HG03378 (cell line): Measurements from ENCODE around the gene PDE10A.
A peak's percentile ranks its signal among the peaks of the same experiment; 100 is the strongest.
"Not testable (repeated sequence)": the region's sequence is repeated elsewhere in the genome, so short reads cannot be mapped to it uniquely, and the experiment has no call there.

ENCODE experiments used
- ATAC-seq: cut with Tn5 transposase; IDR thresholded peaks from one replicate; pipeline ENCODE4 v1.9.1; 2021; ENCODE audit warnings: mild to moderate bottlenecking, moderate library complexity; ENCODE audit not compliant: unreplicated experiment

PDE10A gene

GRCh38 chr6:165594584-165595333, 68.3 kb downstream of the PDE10A start:
- ATAC-seq = no peak

- not testable (repeated sequence) for ATAC-seq
These were observed 70.1 kb downstream of the PDE10A start for GRCh38 chr6:165592947-165593346.

GRCh38 chr6:165588515-165588914, 74.5 kb downstream of the PDE10A start:
- ATAC-seq = no peak

DNA sequence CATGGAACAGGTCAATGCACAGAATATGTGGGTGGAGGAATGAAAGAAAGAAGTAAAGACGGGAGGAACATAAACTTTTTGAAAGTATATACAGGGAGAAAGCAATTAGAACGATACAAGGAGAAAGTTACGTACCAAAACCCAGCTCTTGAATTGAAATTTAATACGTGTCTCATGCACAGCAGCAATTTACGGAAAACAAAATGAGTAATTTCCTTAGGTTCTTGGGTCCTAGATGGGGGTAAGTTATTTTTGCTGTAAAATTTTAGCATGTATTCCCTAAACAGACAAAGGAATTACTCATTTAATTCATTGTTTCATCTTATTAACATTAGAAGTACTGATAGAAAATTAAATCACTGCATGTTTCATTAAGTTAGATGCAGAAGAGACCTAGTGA, 75.8 kb downstream of the PDE10A start:
- ATAC-seq = no peak

DNA sequence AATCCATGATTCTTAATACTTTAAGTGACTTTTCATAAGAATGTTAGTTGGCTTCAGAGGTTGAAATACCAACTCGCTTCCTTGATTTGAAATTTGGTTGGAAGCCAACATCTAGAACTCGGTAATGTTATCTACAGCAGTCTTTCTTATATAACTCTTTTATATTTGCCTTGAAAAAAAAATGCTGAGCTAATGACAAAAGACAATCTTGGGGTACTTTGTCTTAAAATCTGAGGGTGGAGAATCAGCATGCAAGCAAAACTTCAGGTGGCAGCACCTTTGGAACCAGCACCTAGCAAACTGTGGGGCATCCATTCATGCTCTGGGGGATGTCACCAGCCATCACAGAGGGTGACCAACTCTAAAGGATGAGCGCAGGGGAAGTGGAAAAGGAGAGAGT, 76.3 kb downstream of the PDE10A start:
- ATAC-seq = no peak

DNA sequence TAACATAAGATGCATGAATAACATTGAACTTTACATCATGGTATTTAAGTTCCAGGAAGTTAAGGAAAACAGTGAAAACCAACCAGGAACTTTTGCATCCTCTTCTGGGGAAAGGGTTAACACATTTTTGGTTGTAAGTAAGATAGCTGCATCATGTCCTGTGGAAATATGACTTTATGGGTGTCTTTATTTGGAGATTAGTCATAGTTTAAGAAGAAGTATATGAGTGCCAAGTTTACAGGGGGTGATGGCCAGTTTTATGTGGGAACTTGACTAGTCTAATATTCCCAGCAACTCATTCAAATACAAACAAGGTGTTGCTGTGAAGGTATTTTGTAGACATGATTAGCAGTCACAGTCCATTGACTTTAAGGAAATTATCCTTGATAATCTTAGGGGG, 78.0 kb downstream of the PDE10A start:
- ATAC-seq = no peak

DNA sequence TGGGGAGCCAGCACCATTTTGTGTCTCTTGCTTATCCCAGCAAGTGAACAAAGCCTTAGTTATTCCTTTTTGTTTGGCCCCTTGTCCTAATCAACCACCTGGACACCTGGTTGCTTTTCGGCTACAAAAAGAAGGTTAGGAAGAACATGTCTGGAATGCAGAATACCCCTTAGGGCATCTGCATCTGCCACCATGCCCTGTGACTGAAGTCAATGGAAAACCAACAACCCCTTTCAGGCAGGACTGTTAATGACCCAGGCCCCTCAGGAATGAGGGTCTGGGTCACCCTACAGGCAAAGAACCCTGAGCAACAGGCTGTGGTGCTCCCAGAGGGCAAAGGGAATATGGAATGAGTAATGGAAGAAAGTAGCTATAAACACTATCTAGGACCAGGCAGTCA, 78.5 kb downstream of the PDE10A start:
- ATAC-seq = no peak

DNA sequence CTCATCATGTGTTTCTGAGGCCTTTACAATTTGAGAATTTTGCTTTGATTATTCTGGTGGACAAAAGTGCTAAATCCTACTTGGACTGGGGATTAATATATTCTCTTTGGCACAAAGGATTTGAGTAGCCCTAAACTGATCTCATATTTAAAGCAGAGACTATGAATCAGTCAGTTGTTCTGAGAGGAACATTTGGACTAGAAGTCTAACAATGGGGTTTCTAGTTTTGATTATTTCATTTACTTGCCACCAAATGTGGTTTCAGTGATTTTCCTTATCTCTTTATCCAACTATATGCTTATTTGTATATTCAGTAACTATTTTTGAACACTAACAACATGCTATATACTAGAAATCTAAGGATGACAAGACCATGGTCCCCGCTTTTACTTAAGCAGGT, 81.4 kb downstream of the PDE10A start:
- no peak for ATAC-seq

- no peak for ATAC-seq
These were observed 82.9 kb downstream of the PDE10A start for GRCh38 chr6:165580136-165580535.

DNA sequence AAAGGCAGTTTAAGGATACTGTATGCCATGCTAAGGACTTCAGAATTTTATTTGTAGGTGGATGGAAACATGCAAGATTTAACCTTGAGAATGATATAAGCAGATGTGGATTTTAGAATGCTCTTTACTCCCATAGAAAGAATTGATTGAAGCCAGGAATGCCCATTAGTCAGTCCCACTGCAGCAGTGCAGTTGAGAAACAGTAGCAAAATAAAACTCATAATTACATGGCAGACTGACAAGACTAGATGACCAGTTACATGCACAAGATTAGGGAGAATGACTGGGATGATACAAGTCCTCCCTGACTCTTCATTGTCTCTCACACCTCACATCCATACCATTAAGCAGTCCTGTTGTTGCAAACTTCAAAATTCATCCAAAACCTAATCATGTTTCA, 83.9 kb downstream of the PDE10A start:
- ATAC-seq = no peak

DNA sequence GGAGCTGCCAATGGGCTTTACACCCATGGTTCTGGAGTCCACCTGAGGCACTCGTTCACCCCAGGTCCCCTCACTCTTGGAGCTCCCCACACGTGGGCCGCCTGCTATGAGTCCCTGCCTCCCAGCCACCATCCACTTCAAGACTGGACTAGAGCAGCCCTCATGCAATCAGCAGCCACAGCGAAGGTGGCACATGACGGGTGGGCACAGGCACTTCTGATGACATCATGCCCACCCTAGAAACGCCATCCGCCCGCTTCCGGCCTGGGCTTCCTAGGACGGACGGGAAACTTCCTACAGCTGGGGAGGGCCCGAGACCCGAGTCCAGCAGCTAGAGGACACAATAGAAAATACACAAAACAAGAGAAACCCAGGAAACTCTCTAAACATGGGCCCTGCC, 85.5 kb downstream of the PDE10A start:
- no peak for ATAC-seq

GRCh38 chr6:165575158-165575549, 87.9 kb downstream of the PDE10A start:
- no peak for ATAC-seq

GRCh38 chr6:165574220-165575157, 88.6 kb downstream of the PDE10A start:
- peak; percentile 47 for ATAC-seq

- no peak for ATAC-seq
These were observed 89.4 kb downstream of the PDE10A start for GRCh38 chr6:165573671-165574070.

GRCh38 chr6:165571721-165572132, 91.3 kb downstream of the PDE10A start:
- peak; percentile 82 for ATAC-seq

GRCh38 chr6:165571068-165571682, 91.9 kb downstream of the PDE10A start:
- ATAC-seq = no peak

DNA sequence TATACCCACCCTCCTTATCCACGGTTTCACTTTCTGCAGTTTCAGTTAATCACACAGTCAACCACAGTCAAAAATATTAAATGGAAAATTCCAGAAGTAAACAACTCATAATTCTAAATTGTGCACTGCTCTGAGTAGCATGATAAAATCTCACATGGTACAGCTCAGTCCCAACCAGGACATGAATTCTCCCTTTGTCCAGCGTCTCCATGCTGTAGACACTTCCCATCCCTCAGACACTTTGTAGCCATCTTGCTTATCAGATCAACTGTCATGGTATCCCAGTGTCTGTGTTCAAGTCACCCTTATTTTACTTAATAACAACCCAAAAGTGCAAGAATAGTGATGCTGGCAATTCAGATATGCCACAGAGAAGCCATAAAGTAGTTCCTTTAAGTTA, 94.7 kb downstream of the PDE10A start:
- no peak for ATAC-seq

DNA sequence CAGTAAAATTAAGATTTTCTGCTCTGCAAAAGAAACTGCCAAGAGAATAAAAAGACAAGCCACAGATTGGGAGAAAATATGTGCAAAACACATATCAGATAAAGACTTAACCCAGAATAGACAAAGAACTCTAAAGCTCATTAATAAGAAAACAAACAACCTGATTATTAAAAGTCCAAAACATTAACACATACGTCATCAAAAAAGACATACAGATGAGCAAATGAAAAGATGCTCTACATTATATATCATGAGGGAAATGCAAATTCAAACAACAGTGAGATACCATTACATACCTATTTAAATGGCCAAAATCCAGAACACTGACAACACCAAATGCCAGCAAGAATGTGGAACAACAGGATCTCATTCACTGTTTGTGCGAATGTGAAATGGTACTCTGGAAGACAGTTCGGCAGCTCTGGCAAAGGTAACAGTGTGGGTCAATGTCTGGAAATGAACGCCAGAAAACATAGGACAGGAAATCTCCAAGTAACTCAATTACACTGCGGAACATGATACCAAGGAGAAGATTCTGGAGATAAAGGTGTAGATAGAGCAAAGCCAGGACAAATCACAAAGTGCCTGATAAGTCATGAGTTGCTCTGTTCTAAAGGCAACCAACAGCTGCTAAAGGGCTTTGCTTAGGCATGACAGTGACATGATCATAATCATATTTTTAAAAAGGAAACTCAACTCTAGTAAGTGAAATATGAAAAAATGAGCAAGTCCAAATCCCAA, 96.8 kb downstream of the PDE10A start:
- no peak for ATAC-seq

GRCh38 chr6:165562421-165563090, 100.5 kb downstream of the PDE10A start:
- ATAC-seq = no peak

DNA sequence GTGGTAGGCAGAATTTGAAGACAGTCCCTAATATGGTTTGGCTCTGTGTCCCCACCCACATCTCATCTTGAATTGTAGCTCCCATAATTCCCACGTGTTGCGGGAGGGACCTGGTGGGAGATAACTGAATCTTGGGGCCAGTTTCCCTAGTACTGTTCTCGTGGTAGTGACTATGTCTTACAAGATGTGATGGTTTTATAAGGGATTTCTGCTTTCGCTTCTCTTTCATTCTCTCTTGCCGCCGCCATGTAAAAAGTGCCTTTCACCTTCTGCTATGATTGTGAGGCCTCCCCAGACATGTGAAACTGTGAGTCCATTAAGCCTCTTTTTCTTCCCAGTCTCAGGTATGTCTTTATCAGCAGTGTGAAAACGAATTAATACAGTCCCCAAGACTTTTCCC, 103.4 kb downstream of the PDE10A start:
- no peak for ATAC-seq
